Measurements from ENCODE around the gene SMAP1. TPM values are rescaled to one million over a fixed set of nuclear protein-coding genes. Genes with fewer than 3 reads are reported as not detected.
"Not testable (repeated sequence)": the region's sequence is repeated elsewhere in the genome, so short reads cannot be mapped to it uniquely, and the experiment has no call there.

Gene SMAP1
- total RNA-seq, 1 experiment from 2014 or later: 17.7 TPM

- H3K9me3 ChIP-seq (ENCODE audit: low read length): no peaks in the 10 kb centered on the region
- no peak overlapping the region for H3K27ac ChIP-seq (ENCODE audit: low read length)
- no peak overlapping the region for H2AFZ ChIP-seq (ENCODE audit: low read length)
- H3K4me2 ChIP-seq (ENCODE audit: low read depth, low read length, poor library complexity, severe bottlenecking): no peak overlapping the region
- no peaks in the 10 kb centered on the region for H3K9me2 ChIP-seq (replicated peaks; ENCODE audit: insufficient read depth, low read length)
- H4K20me1 ChIP-seq (ENCODE audit: insufficient read depth, low read depth, low read length): no peaks in the 10 kb centered on the region
- no peaks in the 10 kb centered on the region for H3K27me3 ChIP-seq (ENCODE audit: low read length)
- H3K9ac ChIP-seq (ENCODE audit: low read length): no peak overlapping the region
- H3K79me2 ChIP-seq (ENCODE audit: low read length): no peaks in the 10 kb centered on the region
- H3K36me3 ChIP-seq (ENCODE audit: insufficient read depth, low read length): no peaks in the 10 kb centered on the region
- no peak for DNase-seq
- H3K4me1 ChIP-seq (ENCODE audit: low read length): no peaks in the 10 kb centered on the region
- no peak overlapping the region for H3K4me3 ChIP-seq (ENCODE audit: low read length)
These were observed 67.3 kb downstream of the SMAP1 start for GRCh38 chr6:70734979-70735378.

DNA sequence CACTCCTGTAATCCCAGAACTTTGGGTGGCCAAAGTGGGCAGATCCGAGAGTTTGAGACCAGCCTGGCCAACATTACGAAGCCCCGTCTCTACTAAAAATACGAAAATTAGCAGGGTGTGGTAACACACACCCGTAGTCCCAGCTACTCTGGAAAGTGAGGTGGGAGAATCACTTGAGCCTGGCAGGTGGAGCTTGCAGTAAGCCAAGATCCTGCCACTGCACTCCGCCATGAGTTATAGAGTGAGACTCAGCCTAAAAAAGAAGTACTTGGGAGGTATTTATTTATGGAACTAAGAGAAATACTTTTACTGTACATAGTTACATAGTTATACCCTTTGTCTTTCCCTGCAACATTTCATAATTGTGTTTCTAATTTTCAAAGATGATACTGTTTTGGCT is 67.8 kb downstream of the SMAP1 start:
- no peak overlapping the region for H3K9ac ChIP-seq (ENCODE audit: low read length)
- no peak for DNase-seq
- no peak overlapping the region for H2AFZ ChIP-seq (ENCODE audit: low read length)
- no peaks in the 10 kb centered on the region for H3K4me1 ChIP-seq (ENCODE audit: low read length)
- H3K9me3 ChIP-seq (ENCODE audit: low read length): no peaks in the 10 kb centered on the region
- H4K20me1 ChIP-seq (ENCODE audit: insufficient read depth, low read depth, low read length): no peaks in the 10 kb centered on the region
- H3K4me3 ChIP-seq (ENCODE audit: low read length): no peak overlapping the region
- no peaks in the 10 kb centered on the region for H3K9me2 ChIP-seq (replicated peaks; ENCODE audit: insufficient read depth, low read length)
- no peaks in the 10 kb centered on the region for H3K36me3 ChIP-seq (ENCODE audit: insufficient read depth, low read length)
- no peak overlapping the region for H3K4me2 ChIP-seq (ENCODE audit: low read depth, low read length, poor library complexity, severe bottlenecking)
- H3K27me3 ChIP-seq (ENCODE audit: low read length): no peaks in the 10 kb centered on the region
- no peak overlapping the region for H3K27ac ChIP-seq (ENCODE audit: low read length)
- H3K79me2 ChIP-seq (ENCODE audit: low read length): no peaks in the 10 kb centered on the region

DNA sequence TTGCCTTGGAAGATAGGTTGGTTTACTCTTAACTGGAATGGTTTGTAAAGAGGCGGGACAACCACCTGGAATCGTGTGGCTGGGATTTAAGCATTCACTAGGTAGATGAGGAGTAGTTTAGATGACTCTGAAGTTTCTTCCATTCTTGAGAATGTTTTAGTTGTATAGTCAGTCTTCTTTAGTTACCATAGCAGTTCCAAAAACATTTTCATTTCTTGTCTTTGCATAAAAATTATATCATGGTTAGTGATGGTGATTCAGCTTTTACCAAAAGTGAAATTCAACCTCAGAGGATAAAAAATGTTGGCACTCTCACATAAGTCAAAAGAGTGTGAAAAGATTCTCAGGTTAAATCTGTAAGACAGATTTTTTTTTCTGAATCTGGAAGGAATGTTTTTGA is 70.3 kb downstream of the SMAP1 start:
- Histone ChIP-seq H3K27ac (ENCODE audit: low read length) (no peak overlapping the region), H3K9me3 (ENCODE audit: low read length) (no peaks in the 10 kb centered on the region), H3K27me3 (ENCODE audit: low read length) (no peaks in the 10 kb centered on the region), H4K20me1 (ENCODE audit: insufficient read depth, low read depth, low read length) (no peaks in the 10 kb centered on the region), H3K9me2 (replicated peaks; ENCODE audit: insufficient read depth, low read length) (no peaks in the 10 kb centered on the region), H3K4me3 (ENCODE audit: low read length) (no peak overlapping the region), H2AFZ (ENCODE audit: low read length) (no peak overlapping the region), H3K79me2 (ENCODE audit: low read length) (no peaks in the 10 kb centered on the region), H3K4me1 (ENCODE audit: low read length) (no peaks in the 10 kb centered on the region), H3K9ac (ENCODE audit: low read length) (no peak overlapping the region), H3K4me2 (ENCODE audit: low read depth, low read length, poor library complexity, severe bottlenecking) (no peak overlapping the region), H3K36me3 (ENCODE audit: insufficient read depth, low read length) (no peaks in the 10 kb centered on the region)
- no peak for DNase-seq

DNA sequence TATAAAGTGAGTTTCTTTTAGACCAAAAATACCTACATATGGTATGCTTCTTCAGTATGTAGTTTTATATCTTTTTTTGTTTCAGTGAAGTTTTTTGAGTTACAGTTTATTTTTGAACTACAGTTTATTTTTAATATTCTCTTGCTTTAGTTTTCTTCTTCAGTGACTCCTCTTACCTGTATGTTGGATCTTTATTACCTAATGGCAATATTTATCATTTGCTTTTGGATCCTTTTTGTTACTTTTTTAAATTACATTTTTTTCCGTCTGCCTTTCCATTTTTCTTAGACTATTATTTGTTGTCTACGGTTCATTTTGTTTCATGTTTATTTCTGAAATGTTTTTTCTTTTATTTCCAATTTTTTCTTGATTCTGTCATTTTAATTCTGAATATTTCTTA is 71.9 kb downstream of the SMAP1 start:
- H3K4me3 ChIP-seq (ENCODE audit: low read length): no peak overlapping the region
- no peaks in the 10 kb centered on the region for H3K9me2 ChIP-seq (replicated peaks; ENCODE audit: insufficient read depth, low read length)
- H4K20me1 ChIP-seq (ENCODE audit: insufficient read depth, low read depth, low read length): no peaks in the 10 kb centered on the region
- no peaks in the 10 kb centered on the region for H3K9me3 ChIP-seq (ENCODE audit: low read length)
- H3K4me2 ChIP-seq (ENCODE audit: low read depth, low read length, poor library complexity, severe bottlenecking): no peak overlapping the region
- H3K27ac ChIP-seq (ENCODE audit: low read length): no peak overlapping the region
- H3K27me3 ChIP-seq (ENCODE audit: low read length): no peaks in the 10 kb centered on the region
- DNase-seq: no peak
- no peaks in the 10 kb centered on the region for H3K79me2 ChIP-seq (ENCODE audit: low read length)
- H3K36me3 ChIP-seq (ENCODE audit: insufficient read depth, low read length): no peaks in the 10 kb centered on the region
- no peaks in the 10 kb centered on the region for H3K4me1 ChIP-seq (ENCODE audit: low read length)
- H3K9ac ChIP-seq (ENCODE audit: low read length): no peak overlapping the region
- no peak overlapping the region for H2AFZ ChIP-seq (ENCODE audit: low read length)

GRCh38 chr6:70740746-70741145 is 73.1 kb downstream of the SMAP1 start:
- H3K9me2 ChIP-seq (replicated peaks; ENCODE audit: insufficient read depth, low read length); H4K20me1 ChIP-seq (ENCODE audit: insufficient read depth, low read depth, low read length); H3K4me2 ChIP-seq (ENCODE audit: low read depth, low read length, poor library complexity, severe bottlenecking); DNase-seq; H3K9ac ChIP-seq (ENCODE audit: low read length); H3K27ac ChIP-seq (ENCODE audit: low read length); H3K36me3 ChIP-seq (ENCODE audit: insufficient read depth, low read length); H3K79me2 ChIP-seq (ENCODE audit: low read length); H3K4me1 ChIP-seq (ENCODE audit: low read length); H3K4me3 ChIP-seq (ENCODE audit: low read length); H3K27me3 ChIP-seq (ENCODE audit: low read length); H2AFZ ChIP-seq (ENCODE audit: low read length); H3K9me3 ChIP-seq (ENCODE audit: low read length): not testable (repeated sequence)

GRCh38 chr6:70742462-70742861 is 74.8 kb downstream of the SMAP1 start:
- not testable (repeated sequence) for H3K9me2 ChIP-seq (replicated peaks; ENCODE audit: insufficient read depth, low read length); H3K4me1 ChIP-seq (ENCODE audit: low read length); H3K27ac ChIP-seq (ENCODE audit: low read length); DNase-seq; H3K4me3 ChIP-seq (ENCODE audit: low read length); H3K36me3 ChIP-seq (ENCODE audit: insufficient read depth, low read length); H3K4me2 ChIP-seq (ENCODE audit: low read depth, low read length, poor library complexity, severe bottlenecking); H3K27me3 ChIP-seq (ENCODE audit: low read length); H4K20me1 ChIP-seq (ENCODE audit: insufficient read depth, low read depth, low read length); H2AFZ ChIP-seq (ENCODE audit: low read length); H3K9ac ChIP-seq (ENCODE audit: low read length); H3K9me3 ChIP-seq (ENCODE audit: low read length); H3K79me2 ChIP-seq (ENCODE audit: low read length)

- no peak overlapping the region for H3K4me3 ChIP-seq (ENCODE audit: low read length)
- H3K4me1 ChIP-seq (ENCODE audit: low read length): no peaks in the 10 kb centered on the region
- DNase-seq: no peak
- no peaks in the 10 kb centered on the region for H3K9me3 ChIP-seq (ENCODE audit: low read length)
- H3K36me3 ChIP-seq (ENCODE audit: insufficient read depth, low read length): no peaks in the 10 kb centered on the region
- no peaks in the 10 kb centered on the region for H3K9me2 ChIP-seq (replicated peaks; ENCODE audit: insufficient read depth, low read length)
- H2AFZ ChIP-seq (ENCODE audit: low read length): no peak overlapping the region
- H4K20me1 ChIP-seq (ENCODE audit: insufficient read depth, low read depth, low read length): no peaks in the 10 kb centered on the region
- no peak overlapping the region for H3K4me2 ChIP-seq (ENCODE audit: low read depth, low read length, poor library complexity, severe bottlenecking)
- H3K79me2 ChIP-seq (ENCODE audit: low read length): no peaks in the 10 kb centered on the region; the same call in 1 of the 2 replicates
- no peak overlapping the region for H3K27ac ChIP-seq (ENCODE audit: low read length)
- no peaks in the 10 kb centered on the region for H3K27me3 ChIP-seq (ENCODE audit: low read length)
- no peak overlapping the region for H3K9ac ChIP-seq (ENCODE audit: low read length)
These were observed 86.2 kb downstream of the SMAP1 start for GRCh38 chr6:70753870-70754380.

GRCh38 chr6:70758883-70759282 is 91.2 kb downstream of the SMAP1 start:
- Histone ChIP-seq H3K9ac (ENCODE audit: low read length) (no peak overlapping the region), H2AFZ (ENCODE audit: low read length) (no peak overlapping the region), H4K20me1 (ENCODE audit: insufficient read depth, low read depth, low read length) (no peaks in the 10 kb centered on the region), H3K27ac (ENCODE audit: low read length) (no peak overlapping the region), H3K9me3 (ENCODE audit: low read length) (no peaks in the 10 kb centered on the region), H3K79me2 (ENCODE audit: low read length) (no peaks in the 10 kb centered on the region), H3K4me2 (ENCODE audit: low read depth, low read length, poor library complexity, severe bottlenecking) (no peak overlapping the region), H3K36me3 (ENCODE audit: insufficient read depth, low read length) (no peaks in the 10 kb centered on the region), H3K9me2 (replicated peaks; ENCODE audit: insufficient read depth, low read length) (no peaks in the 10 kb centered on the region), H3K4me1 (ENCODE audit: low read length) (no peaks in the 10 kb centered on the region), H3K4me3 (ENCODE audit: low read length) (no peak overlapping the region), H3K27me3 (ENCODE audit: low read length) (no peaks in the 10 kb centered on the region)
- no peak for DNase-seq

All from Karpas-422 (cell line).